Hepatocyte (in vitro differentiated cells): ENCODE data around the gene CDK14. TPM values are rescaled to one million over a fixed set of nuclear protein-coding genes. Genes with fewer than 3 reads are reported as not detected.

Source experiments
- DNase-seq: peaks from one replicate; pipeline ENCODE4 v3.0.0-alpha.2; 2016; ENCODE audit warnings: low spot score
- H2AFZ ChIP-seq: fragments of 200-600 bp; sonication (generic); 2 replicates; pipeline ENCODE4 v1.6.0; 2016; ENCODE audit warnings: antibody characterized with exemption, mild to moderate bottlenecking
- H3K27ac ChIP-seq: fragments of 200-600 bp; sonication (generic); 2 replicates; pipeline ENCODE4 v1.5.1; 2016; ENCODE audit warnings: mild to moderate bottlenecking
- H3K27me3 ChIP-seq: fragments of 200-600 bp; sonication (generic); 2 replicates; pipeline ENCODE4 v1.6.1; 2016
- H3K36me3 ChIP-seq: fragments of 200-600 bp; sonication (generic); replicated peaks from 2 replicates; pipeline ENCODE4 v1.5.1; 2016; ENCODE audit warnings: low read depth; ENCODE audit not compliant: insufficient read depth
- H3K4me1 ChIP-seq: fragments of 200-600 bp; sonication (generic); 2 replicates; pipeline ENCODE4 v1.5.1; 2016; ENCODE audit warnings: mild to moderate bottlenecking, moderate library complexity; ENCODE audit not compliant: insufficient read depth
- H3K4me2 ChIP-seq: fragments of 200-600 bp; sonication (generic); 2 replicates; pipeline ENCODE4 v1.6.0; 2016
- H3K4me3 ChIP-seq: fragments of 200-600 bp; sonication (generic); 2 replicates; pipeline ENCODE4 v1.5.1; 2016; ENCODE audit warnings: mild to moderate bottlenecking
- H3K79me2 ChIP-seq: fragments of 200-600 bp; sonication (generic); 2 replicates; pipeline ENCODE4 v1.6.0; 2017; ENCODE audit warnings: mild to moderate bottlenecking
- H3K9me2 ChIP-seq: fragments of 200-600 bp; sonication (generic); replicated peaks from 2 replicates; pipeline ENCODE4 v1.6.0; 2017; ENCODE audit warnings: mild to moderate bottlenecking; ENCODE audit not compliant: insufficient read depth
- H3K9me3 ChIP-seq: fragments of 200-600 bp; sonication (generic); 2 replicates; pipeline ENCODE4 v1.5.1; 2016; ENCODE audit warnings: low read depth, mild to moderate bottlenecking
- H4K20me1 ChIP-seq: fragments of 200-600 bp; sonication (generic); 2 replicates; pipeline ENCODE4 v1.6.0; 2016; ENCODE audit warnings: mild to moderate bottlenecking; ENCODE audit not compliant: insufficient read depth, poor library complexity, severe bottlenecking
- CTCF ChIP-seq: fragments of 200-600 bp; sonication (generic); IDR thresholded peaks from 2 replicates; pipeline ENCODE4 v1.5.1; 2016; ENCODE audit warnings: antibody characterized with exemption, mild to moderate bottlenecking; ENCODE audit not compliant: poor library complexity
- EZH2 ChIP-seq: fragments of 200-600 bp; sonication (generic); IDR thresholded peaks from 2 replicates; pipeline ENCODE4 v1.6.1; 2016; ENCODE audit warnings: antibody characterized with exemption, mild to moderate bottlenecking, borderline replicate concordance
- EZH2phosphoT487 ChIP-seq: fragments of 200-600 bp; sonication (generic); IDR thresholded peaks from one replicate; pipeline ENCODE4 v1.6.1; 2018; ENCODE audit warnings: antibody characterized with exemption, mild to moderate bottlenecking, low read depth, moderate library complexity; ENCODE audit not compliant: unreplicated experiment, severe bottlenecking
- WGBS: methylation state at CpG from one replicate; pipeline ENCODE4 v1.1.6; 2016; ENCODE audit warnings: low lambda C conversion rate; ENCODE audit errors: missing lambda C conversion rate; 5-methylcytosine and 5-hydroxymethylcytosine counted together
- polyA plus RNA-seq: library from polyadenylated mRNA; unstranded; fragments of >200 nt; fragmentation: Nextera tagmentation; extraction: Ambion mirVana; gene quantifications from 2 replicates; pipeline ENCODE4 v1.2.1, GENCODE V29; 2016
- total RNA-seq: library from RNA; depleted of rRNA; stranded (reverse); fragments of >200 nt; gene quantifications from 2 replicates; pipeline ENCODE4 v1.2.3, GENCODE V29; 2014

The CDK14 gene
- total and polyA plus RNA-seq, 2 experiments from 2014 or later: 8.6 to 23.5 TPM

- H3K79me2 ChIP-seq: peaks cover 12% of the 10 kb centered on the region
Measured at GRCh38 chr7:90678986-90679385, 82.9 kb downstream of the CDK14 start.

GRCh38 chr7:90680484-90680883 lies 84.4 kb downstream of the CDK14 start:
- Histone ChIP-seq H3K9me2 (no peaks in the 10 kb centered on the region), H4K20me1 (no peaks in the 10 kb centered on the region), H3K27me3 (no peaks in the 10 kb centered on the region), H3K9me3 (no peaks in the 10 kb centered on the region), H2AFZ (no peak overlapping the region), H3K36me3 (no peaks in the 10 kb centered on the region), H3K4me1 (peaks cover 10% of the 10 kb centered on the region), H3K4me2 (no peak overlapping the region), H3K27ac (no peak overlapping the region), H3K4me3 (no peak overlapping the region), H3K79me2 (peaks cover 17% of the 10 kb centered on the region)
- TF ChIP-seq EZH2: no peak
- TF ChIP-seq EZH2phosphoT487: no peak
- TF ChIP-seq CTCF: no peak
- DNase-seq: no peak
- 66% methylated on average over 4 of the region's 4 CpGs for WGBS

More at GRCh38 chr7:90678986-90679385, 82.9 kb downstream of the CDK14 start:
- Histone ChIP-seq H3K27ac (no peak overlapping the region), H3K9me2 (no peaks in the 10 kb centered on the region), H2AFZ (no peak overlapping the region), H3K9me3 (no peaks in the 10 kb centered on the region), H4K20me1 (no peaks in the 10 kb centered on the region), H3K4me2 (no peak overlapping the region), H3K36me3 (no peaks in the 10 kb centered on the region), H3K4me1 (peaks cover 10% of the 10 kb centered on the region), H3K4me3 (no peak overlapping the region), H3K27me3 (no peaks in the 10 kb centered on the region)
- TF ChIP-seq EZH2: no peak
- TF ChIP-seq EZH2phosphoT487: no peak
- TF ChIP-seq CTCF: no peak
- WGBS: 21% methylated on average over 3 of the region's 3 CpGs
- DNase-seq: no peak

- no peak overlapping the region for H3K4me3 ChIP-seq
- 38% methylated on average over 2 of the region's 2 CpGs for WGBS
- peaks cover 10% of the 10 kb centered on the region for H3K4me1 ChIP-seq
- peaks cover 21% of the 10 kb centered on the region for H3K79me2 ChIP-seq
- no peaks in the 10 kb centered on the region for H3K36me3 ChIP-seq
- no peak overlapping the region for H2AFZ ChIP-seq
- H3K9me2 ChIP-seq: no peaks in the 10 kb centered on the region
- H3K27me3 ChIP-seq: no peaks in the 10 kb centered on the region
- H3K4me2 ChIP-seq: no peak overlapping the region
- no peaks in the 10 kb centered on the region for H4K20me1 ChIP-seq
- no peaks in the 10 kb centered on the region for H3K9me3 ChIP-seq
- no peak overlapping the region for H3K27ac ChIP-seq
- no peak for DNase-seq
- no peak for TF ChIP-seq EZH2phosphoT487
- TF ChIP-seq EZH2: no peak
- TF ChIP-seq CTCF: no peak
Measured at GRCh38 chr7:90681336-90682022, 85.4 kb downstream of the CDK14 start.
